ENCODE results near the gene CEBPA. TPM values are rescaled to one million over a fixed set of nuclear protein-coding genes. Genes with fewer than 3 reads are reported as not detected.

Gene CEBPA
- total and polyA plus RNA-seq, 4 donors: 32.9 to 112 (median 82.7) TPM

GRCh38 chr19:33255781-33256180 lies 46.6 kb downstream of the CEBPA start:
- no peak for TF ChIP-seq EGR1 (IDR thresholded peaks at IDR 0.05; ENCODE audit: low read depth in 2 of 2)
- no peak for TF ChIP-seq HNF4A (conservative IDR thresholded peaks at IDR 0.05)
- TF ChIP-seq FOXA2 (IDR thresholded peaks at IDR 0.05): no peak
- TF ChIP-seq RXRA (IDR thresholded peaks at IDR 0.05): no peak
- TF ChIP-seq CTCF (IDR thresholded peaks at IDR 0.05; ENCODE audit: low read depth, low read length, missing input control): no peak
- TF ChIP-seq, protein P1, sequence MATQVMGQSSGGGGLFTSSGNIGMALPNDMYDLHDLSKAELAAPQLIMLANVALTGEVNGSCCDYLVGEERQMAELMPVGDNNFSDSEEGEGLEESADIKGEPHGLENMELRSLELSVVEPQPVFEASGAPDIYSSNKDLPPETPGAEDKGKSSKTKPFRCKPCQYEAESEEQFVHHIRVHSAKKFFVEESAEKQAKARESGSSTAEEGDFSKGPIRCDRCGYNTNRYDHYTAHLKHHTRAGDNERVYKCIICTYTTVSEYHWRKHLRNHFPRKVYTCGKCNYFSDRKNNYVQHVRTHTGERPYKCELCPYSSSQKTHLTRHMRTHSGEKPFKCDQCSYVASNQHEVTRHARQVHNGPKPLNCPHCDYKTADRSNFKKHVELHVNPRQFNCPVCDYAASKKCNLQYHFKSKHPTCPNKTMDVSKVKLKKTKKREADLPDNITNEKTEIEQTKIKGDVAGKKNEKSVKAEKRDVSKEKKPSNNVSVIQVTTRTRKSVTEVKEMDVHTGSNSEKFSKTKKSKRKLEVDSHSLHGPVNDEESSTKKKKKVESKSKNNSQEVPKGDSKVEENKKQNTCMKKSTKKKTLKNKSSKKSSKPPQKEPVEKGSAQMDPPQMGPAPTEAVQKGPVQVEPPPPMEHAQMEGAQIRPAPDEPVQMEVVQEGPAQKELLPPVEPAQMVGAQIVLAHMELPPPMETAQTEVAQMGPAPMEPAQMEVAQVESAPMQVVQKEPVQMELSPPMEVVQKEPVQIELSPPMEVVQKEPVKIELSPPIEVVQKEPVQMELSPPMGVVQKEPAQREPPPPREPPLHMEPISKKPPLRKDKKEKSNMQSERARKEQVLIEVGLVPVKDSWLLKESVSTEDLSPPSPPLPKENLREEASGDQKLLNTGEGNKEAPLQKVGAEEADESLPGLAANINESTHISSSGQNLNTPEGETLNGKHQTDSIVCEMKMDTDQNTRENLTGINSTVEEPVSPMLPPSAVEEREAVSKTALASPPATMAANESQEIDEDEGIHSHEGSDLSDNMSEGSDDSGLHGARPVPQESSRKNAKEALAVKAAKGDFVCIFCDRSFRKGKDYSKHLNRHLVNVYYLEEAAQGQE (IDR thresholded peaks at IDR 0.05): no peak
- TF ChIP-seq FOXA1 (IDR thresholded peaks at IDR 0.05): no peak
- no peak for TF ChIP-seq ATF3 (IDR thresholded peaks at IDR 0.05)
- TF ChIP-seq JUND (IDR thresholded peaks at IDR 0.05): no peak
- no peak for TF ChIP-seq NR2F2 (IDR thresholded peaks at IDR 0.05)
- no peak for TF ChIP-seq SP1 (IDR thresholded peaks at IDR 0.05)
- no peak for TF ChIP-seq ZBTB33 (IDR thresholded peaks at IDR 0.05)
- no peak for TF ChIP-seq TAF1 (conservative IDR thresholded peaks at IDR 0.05)
- TF ChIP-seq GABPA (IDR thresholded peaks at IDR 0.05 in 1 of 2, conservative IDR thresholded peaks at IDR 0.05 in 1 of 2): no peak
- no peak for TF ChIP-seq HNF4G (IDR thresholded peaks at IDR 0.05)
- TF ChIP-seq MAX (IDR thresholded peaks at IDR 0.05): no peak
- TF ChIP-seq RAD21 (IDR thresholded peaks at IDR 0.05): no peak
- TF ChIP-seq YY1 (IDR thresholded peaks at IDR 0.05): no peak
- DNase-seq (ENCODE audit: low spot score): no peak
- H3K4me3 ChIP-seq (ENCODE audit: low read depth in 1 of 3, low read length in 3 of 3): no peak overlapping the region
- H3K9ac ChIP-seq (ENCODE audit: low read depth in 1 of 2, low read length in 2 of 2): no peak overlapping the region
- peaks cover 0 to 2% (median 1%) of the 10 kb centered on the region in 4 donors for H3K4me1 ChIP-seq (ENCODE audit: control insufficient read depth in 4 of 4, insufficient read depth in 4 of 4, low read length in 3 of 4)
- no peak overlapping the region for H3K27ac ChIP-seq (ENCODE audit: low read depth in 1 of 2, low read length in 2 of 2)
- 87% methylated on average over 7 of the region's 7 CpGs for WGBS
- H3K27me3 ChIP-seq (ENCODE audit: control insufficient read depth in 4 of 4, insufficient read depth in 4 of 4, low read length in 3 of 4): no peaks in the 10 kb centered on the region
- no peaks in the 10 kb centered on the region for H3K9me3 ChIP-seq (ENCODE audit: control insufficient read depth in 4 of 4, low read length in 3 of 4)
- H3K36me3 ChIP-seq (ENCODE audit: control insufficient read depth in 4 of 4, insufficient read depth in 3 of 4, low read depth in 1 of 4, low read length in 3 of 4): no peaks in the 10 kb centered on the region

All from liver (tissue), 9 donors.